T-cell (primary cell): ENCODE measurements around the gene RUVBL1. TPM values are rescaled to one million over a fixed set of nuclear protein-coding genes. Genes with fewer than 3 reads are reported as not detected.
A peak's percentile ranks its signal among the peaks of the same experiment; 100 is the strongest.
"Not testable (repeated sequence)": the region's sequence is repeated elsewhere in the genome, so short reads cannot be mapped to it uniquely, and the experiment has no call there.

Source experiments
- ATAC-seq, 4 experiments: fragments of 200-7000 bp in 3 of 4; fragments of 150-1000 bp in 1 of 4; cut with Tn5 transposase; replicated peaks in 1 of 4; 1 replicate in 3 of 4; 2 replicates in 1 of 4; pipeline ENCODE4 v1.10.0; 2021; ENCODE audit warnings: moderate library complexity in 3 of 4, mild to moderate bottlenecking in 2 of 4, moderate number of reproducible peaks in 1 of 4
- CTCF ChIA-PET, 2 donors: fragments of 300-600 bp; sonication (Branson Sonifier 250); formaldehyde crosslinking; loops; one replicate each; lab custom pipeline; 2022; ENCODE audit warnings: antibody characterized with exemption in 2 of 2; lab: Charles Lee
- POLR2A ChIA-PET, 2 donors: fragments of 300-600 bp; sonication (Branson Sonifier 250); formaldehyde crosslinking; loops; one replicate each; lab custom pipeline; 2022; ENCODE audit warnings: antibody characterized with exemption in 2 of 2; lab: Charles Lee
- DNase-seq, 35 experiments: peaks; one replicate each; pipeline versions ENCODE4 v3.0.0 to v3.0.0-alpha.2; 2013 to 2023
- H3K27ac ChIP-seq: one replicate; pipeline ENCODE4 v1.5.1; 2013; ENCODE audit warnings: low read length
- H3K27me3 ChIP-seq, 2 experiments: replicated peaks in 1 of 2; 1 replicate in 1 of 2; 2 replicates in 1 of 2; pipeline versions ENCODE4 v1.6.1 to v1.7.0; 2013; ENCODE audit warnings: low read length in 1 of 2, mixed read lengths in 1 of 2; ENCODE audit not compliant: control insufficient read depth in 2 of 2, insufficient read depth in 2 of 2; ENCODE audit errors: extremely low read depth in 1 of 2
- H3K36me3 ChIP-seq, 2 donors: 1 replicate in 1 of 2; 2 replicates in 1 of 2; pipeline versions ENCODE4 v1.6.1 to v1.7.0; 2013; ENCODE audit warnings: low read length in 1 of 2; ENCODE audit not compliant: control insufficient read depth in 2 of 2, insufficient read depth in 1 of 2; ENCODE audit errors: extremely low read depth in 1 of 2
- H3K4me1 ChIP-seq, 2 experiments: 1 replicate in 1 of 2; 2 replicates in 1 of 2; pipeline versions ENCODE4 v1.6.1 to v1.7.0; 2013; ENCODE audit warnings: low read length in 2 of 2, mixed read lengths in 1 of 2; ENCODE audit not compliant: insufficient read depth in 2 of 2, control insufficient read depth in 1 of 2; ENCODE audit errors: extremely low read depth in 1 of 2
- H3K4me3 ChIP-seq, 2 donors: 1 replicate in 1 of 2; 2 replicates in 1 of 2; pipeline versions ENCODE4 v1.5.1 to v1.7.0; 2013; ENCODE audit warnings: mild to moderate bottlenecking in 2 of 2, low read length in 1 of 2, moderate library complexity in 1 of 2; ENCODE audit not compliant: control insufficient read depth in 1 of 2; ENCODE audit errors: extremely low read depth in 1 of 2
- H3K9me3 ChIP-seq: 2 replicates; pipeline ENCODE4 v1.7.0; 2013
- H3K27ac Mint-ChIP-seq, 2 donors: one replicate each; pipeline ENCODE4 v1.8.0; 2020 to 2021; ENCODE audit warnings: mild to moderate bottlenecking in 2 of 2, mixed read lengths in 2 of 2
- H3K27me3 Mint-ChIP-seq, 2 donors: one replicate each; pipeline ENCODE4 v1.8.0; 2021 to 2022; ENCODE audit warnings: mixed read lengths in 2 of 2
- H3K36me3 Mint-ChIP-seq: one replicate; pipeline ENCODE4 v1.8.0; 2021; ENCODE audit warnings: mixed read lengths
- H3K4me1 Mint-ChIP-seq, 3 donors: one replicate each; pipeline ENCODE4 v1.8.0; 2020 to 2022; ENCODE audit warnings: mixed read lengths in 3 of 3, mild to moderate bottlenecking in 1 of 3
- H3K4me3 Mint-ChIP-seq, 3 donors: one replicate each; pipeline ENCODE4 v1.8.0; 2020 to 2022; ENCODE audit warnings: mild to moderate bottlenecking in 3 of 3, mixed read lengths in 3 of 3, moderate library complexity in 3 of 3
- H3K9me3 Mint-ChIP-seq, 3 donors: one replicate each; pipeline ENCODE4 v1.8.0; 2020 to 2022; ENCODE audit warnings: mixed read lengths in 3 of 3
- WGBS: methylation state at CpG from one replicate; pipeline ENCODE4 v1.1.5; 2013; ENCODE audit warnings: missing lambda C conversion rate; ENCODE audit not compliant: insufficient coverage; 5-methylcytosine and 5-hydroxymethylcytosine counted together
- total RNA-seq, 35 experiments: library from RNA in 6 of 35; stranded (reverse) in 6 of 35; fragments of 120-200 nt in 1 of 35; gene quantifications; one replicate each; pipeline versions ENCODE4 v1.2.1 to v1.2.4 and lab custom pipeline; 2013 to 2026

The RUVBL1 gene
- total RNA-seq, 5 donors from 2014 or later (not counting 1 experiment from before 2014, with no cell fraction given) = 21.4 to 33.4 (median 29.9) TPM

- H3K27ac Mint-ChIP-seq = no peak overlapping the region
- Histone ChIP-seq H3K27me3 (no peaks in the 10 kb centered on the region), H3K4me1 (peaks cover 0 to 5% of the 10 kb centered on the region in 2 experiments), H3K9me3 (no peaks in the 10 kb centered on the region), H3K4me3 (no peak overlapping the region), H3K36me3 (no peaks in the 10 kb centered on the region), H3K27ac (no peak overlapping the region)
- no peak for DNase-seq
- WGBS = 96% methylated on average over 8 of the region's 8 CpGs
- POLR2A ChIA-PET = interaction anchor here in 1 of 2 donors (0.6 kb wide), 1 partner anchor 720 kb away, joined by 5 read pairs; no protein-coding TSS in a partner anchor
- H3K4me3 Mint-ChIP-seq = no peak overlapping the region
- no peaks in the 10 kb centered on the region for H3K9me3 Mint-ChIP-seq
- peaks cover 24% of the 10 kb centered on the region for H3K36me3 Mint-ChIP-seq
- H3K4me1 Mint-ChIP-seq = peaks cover 32 to 36% (median 33%) of the 10 kb centered on the region in 3 donors
- no peaks in the 10 kb centered on the region for H3K27me3 Mint-ChIP-seq
- ATAC-seq = no peak
- CTCF ChIA-PET = no interaction called here
Observed at GRCh38 chr3:128167646-128167972, 44.0 kb upstream of the RUVBL1 start.

- no peak for DNase-seq
- Histone ChIP-seq H3K27me3 (no peaks in the 10 kb centered on the region), H3K27ac (no peak overlapping the region), H3K9me3 (no peaks in the 10 kb centered on the region), H3K4me3 (no peak overlapping the region), H3K36me3 (no peaks in the 10 kb centered on the region), H3K4me1 (peaks cover 0 to 5% of the 10 kb centered on the region in 2 experiments)
- peaks cover 35 to 37% (median 36%) of the 10 kb centered on the region in 3 donors for H3K4me1 Mint-ChIP-seq
- ChIA-PET POLR2A (no interaction called here), CTCF (no interaction called here)
- no peak overlapping the region for H3K27ac Mint-ChIP-seq
- H3K4me3 Mint-ChIP-seq = no peak overlapping the region
- no peak for ATAC-seq
- H3K27me3 Mint-ChIP-seq = no peaks in the 10 kb centered on the region
- WGBS = 100% methylated on average over 2 of the region's 5 CpGs
- H3K9me3 Mint-ChIP-seq = no peaks in the 10 kb centered on the region
- peaks cover 29% of the 10 kb centered on the region for H3K36me3 Mint-ChIP-seq
Observed at GRCh38 chr3:128166971-128167453, 43.4 kb upstream of the RUVBL1 start.

- H3K4me3 ChIP-seq = no peak overlapping the region
- H3K4me1 Mint-ChIP-seq = peaks cover 40 to 66% (median 45%) of the 10 kb centered on the region in 3 donors
- WGBS = 60% methylated on average over 1 of the region's 5 CpGs
Observed at GRCh38 chr3:128163432-128163831, 39.8 kb upstream of the RUVBL1 start.

GRCh38 chr3:128160661-128161060 lies 37.0 kb upstream of the RUVBL1 start:
- peaks cover 70% of the 10 kb centered on the region for H3K36me3 Mint-ChIP-seq

More at GRCh38 chr3:128163432-128163831, 39.8 kb upstream of the RUVBL1 start:
- Mint-ChIP-seq H3K27me3 (no peaks in the 10 kb centered on the region), H3K4me3 (no peak overlapping the region), H3K36me3 (peaks cover 54% of the 10 kb centered on the region), H3K9me3 (no peaks in the 10 kb centered on the region), H3K27ac (no peak overlapping the region)
- POLR2A ChIA-PET = no interaction called here
- CTCF ChIA-PET = no interaction called here
- H3K9me3 ChIP-seq = no peaks in the 10 kb centered on the region
- no peaks in the 10 kb centered on the region for H3K27me3 ChIP-seq
- ATAC-seq (no peak), DNase-seq (no peak)
- H3K4me1 ChIP-seq = peaks cover 0 to 5% of the 10 kb centered on the region in 2 experiments
- no peaks in the 10 kb centered on the region for H3K36me3 ChIP-seq
- no peak overlapping the region for H3K27ac ChIP-seq

GRCh38 chr3:128155616-128156360 lies 32.2 kb upstream of the RUVBL1 start:
- Mint-ChIP-seq H3K27ac (no peak overlapping the region), H3K36me3 (peaks cover 48% of the 10 kb centered on the region), H3K4me3 (peak overlapping the region in 1 of 3 donors; percentile 23), H3K27me3 (no peaks in the 10 kb centered on the region), H3K4me1 (peaks cover 45 to 63% (median 54%) of the 10 kb centered on the region in 3 donors), H3K9me3 (peaks cover 0 to 4% (median 3%) of the 10 kb centered on the region in 3 donors)
- DNase-seq (no peak), ATAC-seq (no peak)
- ChIA-PET POLR2A (no interaction called here), CTCF (no interaction called here)
- Histone ChIP-seq H3K27me3 (no peaks in the 10 kb centered on the region), H3K4me3 (no peak overlapping the region), H3K36me3 (no peaks in the 10 kb centered on the region), H3K27ac (no peak overlapping the region), H3K9me3 (no peaks in the 10 kb centered on the region), H3K4me1 (peaks cover 7 to 22% of the 10 kb centered on the region in 2 experiments)
- WGBS = 100% methylated on average over 2 of the region's 3 CpGs

More at GRCh38 chr3:128160661-128161060, 37.0 kb upstream of the RUVBL1 start:
- no CpG with 5 or more reads among the region's 5 CpGs for WGBS
- ATAC-seq = no peak
- H3K4me3 ChIP-seq = no peak overlapping the region
- H3K9me3 Mint-ChIP-seq = no peaks in the 10 kb centered on the region
- no peak for DNase-seq
- H3K4me1 ChIP-seq = peaks cover 0 to 5% of the 10 kb centered on the region in 2 experiments
- H3K27me3 Mint-ChIP-seq = no peaks in the 10 kb centered on the region
- H3K36me3 ChIP-seq = no peaks in the 10 kb centered on the region
- H3K27me3 ChIP-seq = no peaks in the 10 kb centered on the region
- H3K9me3 ChIP-seq = no peaks in the 10 kb centered on the region
- H3K27ac Mint-ChIP-seq = no peak overlapping the region
- no peak overlapping the region for H3K4me3 Mint-ChIP-seq
- H3K4me1 Mint-ChIP-seq = peaks cover 50 to 76% (median 53%) of the 10 kb centered on the region in 3 donors
- ChIA-PET POLR2A (no interaction called here), CTCF (no interaction called here)
- no peak overlapping the region for H3K27ac ChIP-seq

GRCh38 chr3:128154354-128154753 lies 30.7 kb upstream of the RUVBL1 start:
- 85% methylated on average over 11 of the region's 16 CpGs for WGBS
- DNase-seq, H3K9me3 ChIP-seq, H3K27ac ChIP-seq, H3K9me3 Mint-ChIP-seq, H3K27me3 ChIP-seq, ATAC-seq, H3K36me3 ChIP-seq, H3K27me3 Mint-ChIP-seq: not testable (repeated sequence)
- CTCF ChIA-PET = interaction anchor here (0.6 to 2.9 kb wide), 7 partner anchors 21 to 1632 kb away, joined by 3 to 19 read pairs (median 3); partner anchors contain the start of gene RUVBL1 (in 1 of the 2)
- Mint-ChIP-seq H3K27ac (peak overlapping the region; percentile 58 to 75), H3K4me3 (peak overlapping the region; percentile 84 to 94 (median 92)), H3K4me1 (peaks cover 34 to 49% (median 44%) of the 10 kb centered on the region in 3 donors), H3K36me3 (peaks cover 35% of the 10 kb centered on the region)
- peaks cover 7 to 22% of the 10 kb centered on the region in 2 experiments for H3K4me1 ChIP-seq
- peak overlapping the region in 1 of 2 donors; percentile 66 for H3K4me3 ChIP-seq
- POLR2A ChIA-PET = interaction anchor here (0.5 to 0.7 kb wide), 3 partner anchors 147 to 483 kb away, joined by 6 to 7 read pairs (median 6); no protein-coding TSS in a partner anchor
